ENCODE results near the gene MEGF9. TPM values are rescaled to one million over a fixed set of nuclear protein-coding genes. Genes with fewer than 3 reads are reported as not detected.

The MEGF9 gene
- total RNA-seq, 1 experiment from 2014 or later: 8.3 TPM

DNA sequence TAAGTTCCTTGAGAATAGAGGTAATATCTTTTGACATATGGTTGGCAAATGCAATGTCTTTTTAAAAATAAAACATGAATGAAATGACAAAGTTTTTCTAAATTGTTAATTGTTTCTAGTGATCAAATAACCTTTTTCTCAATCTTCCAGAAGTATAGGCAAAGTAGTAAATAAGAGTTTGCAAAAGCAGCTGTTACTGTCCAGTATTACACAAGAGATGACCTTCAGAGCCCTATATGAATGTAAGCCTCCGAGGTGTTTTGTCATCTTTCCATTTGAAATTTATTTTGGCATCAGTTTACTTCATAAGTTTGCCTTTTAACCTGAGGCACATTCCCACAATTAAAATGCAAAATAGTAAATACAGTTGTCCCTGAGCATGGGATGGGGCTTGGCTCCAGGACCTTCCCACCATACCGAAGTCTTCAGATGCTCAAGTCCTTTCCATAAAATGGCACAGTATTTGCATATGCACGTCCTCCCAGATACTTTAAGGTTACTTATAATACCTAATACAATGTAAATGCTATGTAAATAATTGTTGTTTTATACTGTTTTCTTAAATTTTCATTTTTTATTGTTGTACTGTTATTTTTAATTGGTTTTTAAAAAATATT lies 65.6 kb downstream of the MEGF9 start:
- ATAC-seq (no peak), DNase-seq (ENCODE audit: low read depth, low spot score) (no peak)
- Histone ChIP-seq H3K9me3 (ENCODE audit: control insufficient read depth in 1 of 2, insufficient read depth in 1 of 2, low read depth in 1 of 2, low read length in 2 of 2) (no peaks in the 10 kb centered on the region), H3K79me2 (ENCODE audit: insufficient read depth, low read length) (no peaks in the 10 kb centered on the region), H3K36me3 (ENCODE audit: control insufficient read depth in 1 of 2, insufficient read depth in 2 of 2, low read length in 2 of 2) (no peaks in the 10 kb centered on the region), H3K27ac (ENCODE audit: low read depth, low read length) (no peak overlapping the region), H3K9me2 (ENCODE audit: insufficient read depth) (no peaks in the 10 kb centered on the region), H3K4me1 (ENCODE audit: control insufficient read depth in 1 of 2, insufficient read depth in 2 of 2, low read length in 2 of 2) (no peaks in the 10 kb centered on the region), H3K27me3 (ENCODE audit: insufficient read depth, low read length) (no peaks in the 10 kb centered on the region), H3K9ac (ENCODE audit: low read length) (no peak overlapping the region), H3K4me3 (replicated peaks in 1 of 2; ENCODE audit: low read depth in 1 of 2, low read length in 2 of 2) (no peak overlapping the region), H4K20me1 (ENCODE audit: insufficient read depth) (no peaks in the 10 kb centered on the region), H2AFZ (ENCODE audit: low read depth, low read length, poor library complexity, severe bottlenecking) (no peak overlapping the region), H3K4me2 (ENCODE audit: low read length) (no peak overlapping the region)
- ChIA-PET POLR2A (no interaction called here), RAD21 (ENCODE audit: low non-redundant PET in 1 of 2, low total read pairs in 2 of 2, uncharacterized antibody in 2 of 2, unreplicated experiment in 2 of 2) (no interaction called here), CTCF (no interaction called here)
- no TSS peak for BruUV-seq (replicated peaks)
- intact Hi-C loops (cut with micrococcal nuclease): no loop called here
- TF ChIP-seq EGR1 (IDR thresholded peaks at IDR 0.05; ENCODE audit: low read depth): no peak
- TF ChIP-seq FOSL1 (IDR thresholded peaks at IDR 0.05; ENCODE audit: low read depth): no peak
- TF ChIP-seq CEBPB (IDR thresholded peaks at IDR 0.05; ENCODE audit: low read depth): no peak
- no peak for TF ChIP-seq REST (IDR thresholded peaks at IDR 0.05; ENCODE audit: low read depth)
- no peak for TF ChIP-seq SIN3A (IDR thresholded peaks at IDR 0.05; ENCODE audit: low read depth)
- TF ChIP-seq, protein P1, sequence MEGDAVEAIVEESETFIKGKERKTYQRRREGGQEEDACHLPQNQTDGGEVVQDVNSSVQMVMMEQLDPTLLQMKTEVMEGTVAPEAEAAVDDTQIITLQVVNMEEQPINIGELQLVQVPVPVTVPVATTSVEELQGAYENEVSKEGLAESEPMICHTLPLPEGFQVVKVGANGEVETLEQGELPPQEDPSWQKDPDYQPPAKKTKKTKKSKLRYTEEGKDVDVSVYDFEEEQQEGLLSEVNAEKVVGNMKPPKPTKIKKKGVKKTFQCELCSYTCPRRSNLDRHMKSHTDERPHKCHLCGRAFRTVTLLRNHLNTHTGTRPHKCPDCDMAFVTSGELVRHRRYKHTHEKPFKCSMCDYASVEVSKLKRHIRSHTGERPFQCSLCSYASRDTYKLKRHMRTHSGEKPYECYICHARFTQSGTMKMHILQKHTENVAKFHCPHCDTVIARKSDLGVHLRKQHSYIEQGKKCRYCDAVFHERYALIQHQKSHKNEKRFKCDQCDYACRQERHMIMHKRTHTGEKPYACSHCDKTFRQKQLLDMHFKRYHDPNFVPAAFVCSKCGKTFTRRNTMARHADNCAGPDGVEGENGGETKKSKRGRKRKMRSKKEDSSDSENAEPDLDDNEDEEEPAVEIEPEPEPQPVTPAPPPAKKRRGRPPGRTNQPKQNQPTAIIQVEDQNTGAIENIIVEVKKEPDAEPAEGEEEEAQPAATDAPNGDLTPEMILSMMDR (IDR thresholded peaks at IDR 0.05 in 2 of 3, conservative IDR thresholded peaks at IDR 0.05 in 1 of 3; ENCODE audit: borderline replicate concordance in 1 of 3, insufficient read depth in 1 of 3, low read depth in 2 of 3, low read length in 2 of 3): no peak
- TF ChIP-seq ZBTB33 (IDR thresholded peaks at IDR 0.05; ENCODE audit: extremely low read depth, insufficient replicate concordance, low read length): no peak
- no peak for TF ChIP-seq ZNF274 (IDR thresholded peaks at IDR 0.05; ENCODE audit: low read depth, low read length)
- TF ChIP-seq, protein P2, sequence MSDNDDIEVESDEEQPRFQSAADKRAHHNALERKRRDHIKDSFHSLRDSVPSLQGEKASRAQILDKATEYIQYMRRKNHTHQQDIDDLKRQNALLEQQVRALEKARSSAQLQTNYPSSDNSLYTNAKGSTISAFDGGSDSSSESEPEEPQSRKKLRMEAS (IDR thresholded peaks at IDR 0.05): no peak
- no peak for TF ChIP-seq SP1 (IDR thresholded peaks at IDR 0.05; ENCODE audit: low read depth)
- TF ChIP-seq CBX3 (IDR thresholded peaks at IDR 0.05; ENCODE audit: low read depth): no peak
- no peak for TF ChIP-seq TCF7L2 (IDR thresholded peaks at IDR 0.05; ENCODE audit: borderline replicate concordance, extremely low read depth, insufficient read depth, insufficient read length)
- no peak for TF ChIP-seq POLR2A (IDR thresholded peaks at IDR 0.05; ENCODE audit: borderline replicate concordance, extremely low read depth, insufficient read depth, insufficient read length)
- no peak for TF ChIP-seq ELF1 (IDR thresholded peaks at IDR 0.05; ENCODE audit: borderline replicate concordance, low read depth)
